ENCODE data around the gene CFAP65. TPM values are rescaled to one million over a fixed set of nuclear protein-coding genes. Genes with fewer than 3 reads are reported as not detected.

The CFAP65 gene
- total and polyA plus RNA-seq, 2 of the 13 experiments (the other 11 are each of a cell fraction or from before 2014, with no cell fraction given), result 0.05 TPM; not detected in 1

DNA sequence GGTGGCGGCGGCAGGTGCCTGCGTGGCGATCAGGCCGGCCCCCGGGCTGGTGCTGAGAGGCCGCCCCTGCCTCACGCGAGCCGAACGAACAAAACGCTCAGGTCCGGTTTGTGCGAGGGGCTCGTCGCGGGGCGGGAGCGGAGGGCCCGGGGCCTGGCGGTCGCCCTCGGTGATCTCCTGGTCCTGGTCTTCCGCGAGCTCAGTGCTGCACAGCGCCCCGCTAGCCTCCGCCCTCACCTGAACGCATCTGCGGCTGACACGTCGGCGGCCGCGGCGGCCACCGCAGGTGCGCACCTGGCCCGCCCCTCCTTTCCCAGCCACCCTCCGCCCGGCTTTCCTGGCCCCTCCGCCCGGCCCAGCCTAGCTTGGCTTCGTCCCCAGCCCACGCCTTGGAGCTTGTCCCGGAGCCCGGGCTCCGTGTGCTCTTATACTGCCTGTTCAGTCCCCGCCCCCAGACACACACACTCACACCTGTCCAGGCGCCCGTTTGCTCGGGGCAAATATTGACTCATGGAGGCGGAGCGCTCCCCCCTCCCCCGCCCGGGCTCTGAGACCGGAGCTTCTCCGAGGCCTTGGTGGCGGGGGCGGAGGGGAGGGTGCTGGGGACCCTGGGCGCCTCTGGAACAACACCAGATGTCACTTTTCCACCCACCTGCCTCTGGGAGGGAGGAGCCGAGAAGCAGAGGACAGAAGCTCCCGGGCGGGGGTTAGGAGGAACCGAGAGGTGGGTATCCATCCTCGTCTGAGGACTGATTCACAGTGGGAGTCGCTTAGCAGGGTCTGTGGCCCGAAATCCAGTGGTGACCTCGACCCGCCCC, 39.5 kb downstream of the CFAP65 start (continued):
- TF ChIP-seq, protein P1, sequence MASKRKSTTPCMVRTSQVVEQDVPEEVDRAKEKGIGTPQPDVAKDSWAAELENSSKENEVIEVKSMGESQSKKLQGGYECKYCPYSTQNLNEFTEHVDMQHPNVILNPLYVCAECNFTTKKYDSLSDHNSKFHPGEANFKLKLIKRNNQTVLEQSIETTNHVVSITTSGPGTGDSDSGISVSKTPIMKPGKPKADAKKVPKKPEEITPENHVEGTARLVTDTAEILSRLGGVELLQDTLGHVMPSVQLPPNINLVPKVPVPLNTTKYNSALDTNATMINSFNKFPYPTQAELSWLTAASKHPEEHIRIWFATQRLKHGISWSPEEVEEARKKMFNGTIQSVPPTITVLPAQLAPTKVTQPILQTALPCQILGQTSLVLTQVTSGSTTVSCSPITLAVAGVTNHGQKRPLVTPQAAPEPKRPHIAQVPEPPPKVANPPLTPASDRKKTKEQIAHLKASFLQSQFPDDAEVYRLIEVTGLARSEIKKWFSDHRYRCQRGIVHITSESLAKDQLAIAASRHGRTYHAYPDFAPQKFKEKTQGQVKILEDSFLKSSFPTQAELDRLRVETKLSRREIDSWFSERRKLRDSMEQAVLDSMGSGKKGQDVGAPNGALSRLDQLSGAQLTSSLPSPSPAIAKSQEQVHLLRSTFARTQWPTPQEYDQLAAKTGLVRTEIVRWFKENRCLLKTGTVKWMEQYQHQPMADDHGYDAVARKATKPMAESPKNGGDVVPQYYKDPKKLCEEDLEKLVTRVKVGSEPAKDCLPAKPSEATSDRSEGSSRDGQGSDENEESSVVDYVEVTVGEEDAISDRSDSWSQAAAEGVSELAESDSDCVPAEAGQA (IDR thresholded peaks at IDR 0.05; ENCODE audit: low read depth), result no peak
- TF ChIP-seq, protein P1 (CRISPR knock-in tag; IDR thresholded peaks at IDR 0.05; ENCODE audit: borderline replicate concordance), result peak; percentile 63; the same call in 1 of the 2 replicates
- TF ChIP-seq HOXD1 (CRISPR knock-in tag; IDR thresholded peaks at IDR 0.05), result peak; percentile 85; the same call in 1 of the 2 replicates
- TF ChIP-seq ATF7-NPFF (CRISPR knock-in tag; IDR thresholded peaks at IDR 0.05; ENCODE audit: low read depth), result peak; percentile 76; the same call in 1 of the 2 replicates
- 0 out of 2 replicates have a peak, but pooled peaks have one; percentile 62 for TF ChIP-seq ZNF296 (CRISPR knock-in tag; conservative IDR thresholded peaks at IDR 0.05)
- no peak for TF ChIP-seq KLF11 (CRISPR knock-in tag; IDR thresholded peaks at IDR 0.05)
- peak; percentile 37; the same call in 1 of the 2 replicates for TF ChIP-seq ZFY (CRISPR knock-in tag; IDR thresholded peaks at IDR 0.05)
- no peak for TF ChIP-seq CEBPB (IDR thresholded peaks at IDR 0.05; ENCODE audit: borderline replicate concordance, low read depth, low read length)
- peak; percentile 84; the same call in 1 of the 2 replicates for TF ChIP-seq ZNF772 (CRISPR knock-in tag; IDR thresholded peaks at IDR 0.05)
- peak; percentile 46; the same call in 1 of the 2 replicates for TF ChIP-seq ZNF446 (CRISPR knock-in tag; IDR thresholded peaks at IDR 0.05)
- no peak for TF ChIP-seq TCF7L2 (IDR thresholded peaks at IDR 0.05; ENCODE audit: low read depth, low read length)
- peak in 1 of 2 experiments; percentile 68; a peak in 1 of 4 replicates for TF ChIP-seq KLF16 (CRISPR knock-in tag; IDR thresholded peaks at IDR 0.05)
- TF ChIP-seq ZMYM3 (CRISPR knock-in tag; IDR thresholded peaks at IDR 0.05), result peak; percentile 70
- peak; percentile 88 for TF ChIP-seq ZNF12 (CRISPR knock-in tag; IDR thresholded peaks at IDR 0.05)
- peak; percentile 76; the same call in 1 of the 2 replicates for TF ChIP-seq AKAP8 (CRISPR knock-in tag; IDR thresholded peaks at IDR 0.05)
- TF ChIP-seq RBM39 (IDR thresholded peaks at IDR 0.05; ENCODE audit: low read depth, low read length, poor library complexity, severe bottlenecking), result peak; percentile 30
- TF ChIP-seq ZNF672 (CRISPR knock-in tag; IDR thresholded peaks at IDR 0.05), result 0 out of 2 replicates have a peak, but pooled peaks have one; percentile 53
- TF ChIP-seq TFDP2 (CRISPR knock-in tag; IDR thresholded peaks at IDR 0.05), result peak; percentile 77
- peak; percentile 80; the same call in 1 of the 2 replicates for TF ChIP-seq SOX5 (CRISPR knock-in tag; IDR thresholded peaks at IDR 0.05; ENCODE audit: borderline replicate concordance)
- TF ChIP-seq MAF1 (CRISPR knock-in tag; IDR thresholded peaks at IDR 0.05; ENCODE audit: borderline replicate concordance), result 0 out of 2 replicates have a peak, but pooled peaks have one; percentile 32
- TF ChIP-seq TBX3 (IDR thresholded peaks at IDR 0.05; ENCODE audit: borderline replicate concordance), result peak; percentile 89; the same call in 1 of the 2 replicates
- no peak for TF ChIP-seq POLR2AphosphoS5 (IDR thresholded peaks at IDR 0.05; ENCODE audit: low read depth, low read length)

Measured in HepG2 (cell line).